ENCODE data around the gene RTEL1. TPM values are rescaled to one million over a fixed set of nuclear protein-coding genes. Genes with fewer than 3 reads are reported as not detected.

Gene RTEL1
- total and polyA plus RNA-seq, 3 donors from 2014 or later: 34.2 to 84.6 (median 56.8) TPM

DNA sequence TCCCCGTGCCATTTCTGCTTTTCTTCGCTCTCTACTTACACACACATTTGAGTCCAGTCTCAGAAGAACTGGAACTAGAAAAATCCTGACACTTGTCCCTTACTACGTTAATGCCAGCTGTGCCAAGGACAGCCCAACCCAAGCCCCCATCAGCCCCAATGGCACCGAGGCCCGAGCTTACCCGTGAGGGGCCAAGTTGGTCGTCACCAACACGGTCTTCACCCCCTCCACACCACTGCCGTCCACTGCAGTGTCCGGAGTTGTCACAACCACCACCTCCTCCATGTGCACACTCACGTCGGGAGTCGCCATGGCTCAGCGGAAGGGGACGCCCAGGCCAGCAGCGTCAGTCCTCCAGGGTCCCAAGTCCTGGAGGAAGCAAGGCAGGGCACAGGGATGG is 39.0 kb upstream of the RTEL1 start:
- DNase-seq: no peak
- H3K27ac ChIP-seq: no peak overlapping the region
- no peaks in the 10 kb centered on the region for H3K36me3 ChIP-seq (ENCODE audit: low read depth, missing control alignments)
- no peaks in the 10 kb centered on the region for H3K4me1 ChIP-seq
- intact Hi-C loops (cut with DNase I; ENCODE audit: low total_unique reads): no loop called here
- H3K4me3 ChIP-seq: no peak overlapping the region
- TF ChIP-seq CTCF (IDR thresholded peaks at IDR 0.05) (no peak), POLR2A (IDR thresholded peaks at IDR 0.05) (no peak)
- WGBS, 2 donors: 93 to 98% methylated on average over 12 to 16 of the region's 16 CpGs
- H3K27me3 ChIP-seq: no peaks in the 10 kb centered on the region
- no peaks in the 10 kb centered on the region for H3K9me3 ChIP-seq

GRCh38 chr20:63619505-63619904 is 38.6 kb upstream of the RTEL1 start:
- intact Hi-C loops (cut with DNase I; ENCODE audit: low total_unique reads): no loop called here
- Histone ChIP-seq H3K27ac (no peak overlapping the region), H3K4me1 (no peaks in the 10 kb centered on the region), H3K27me3 (no peaks in the 10 kb centered on the region), H3K4me3 (no peak overlapping the region), H3K36me3 (ENCODE audit: low read depth, missing control alignments) (no peaks in the 10 kb centered on the region), H3K9me3 (no peaks in the 10 kb centered on the region)
- no peak for TF ChIP-seq CTCF (IDR thresholded peaks at IDR 0.05)
- TF ChIP-seq POLR2A (IDR thresholded peaks at IDR 0.05): no peak
- WGBS, 2 donors: 76 to 83% methylated on average over 12 to 13 of the region's 13 CpGs
- no peak for DNase-seq

GRCh38 chr20:63620991-63621390 is 37.1 kb upstream of the RTEL1 start:
- no peaks in the 10 kb centered on the region for H3K36me3 ChIP-seq (ENCODE audit: low read depth, missing control alignments)
- H3K27me3 ChIP-seq: no peaks in the 10 kb centered on the region
- DNase-seq: no peak
- no peak overlapping the region for H3K4me3 ChIP-seq
- no peaks in the 10 kb centered on the region for H3K9me3 ChIP-seq
- WGBS, 2 donors: 80 to 87% methylated on average over 8 of the region's 8 CpGs
- no peak overlapping the region for H3K27ac ChIP-seq
- no peak for TF ChIP-seq CTCF (IDR thresholded peaks at IDR 0.05)
- no peak for TF ChIP-seq POLR2A (IDR thresholded peaks at IDR 0.05)
- H3K4me1 ChIP-seq: peaks cover 5% of the 10 kb centered on the region
- intact Hi-C loops (cut with DNase I; ENCODE audit: low total_unique reads): no loop called here

- Histone ChIP-seq H3K4me3 (no peak overlapping the region), H3K4me1 (peaks cover 5% of the 10 kb centered on the region), H3K36me3 (ENCODE audit: low read depth, missing control alignments) (no peaks in the 10 kb centered on the region), H3K9me3 (no peaks in the 10 kb centered on the region), H3K27me3 (no peaks in the 10 kb centered on the region), H3K27ac (peak overlapping the region in 1 of 2 donors; percentile 64)
- TF ChIP-seq CTCF (IDR thresholded peaks at IDR 0.05): no peak
- TF ChIP-seq POLR2A (IDR thresholded peaks at IDR 0.05): no peak
- DNase-seq: no peak
- intact Hi-C loops (cut with DNase I; ENCODE audit: low total_unique reads): no loop called here
- WGBS, 2 donors: 72 to 73% methylated on average over 4 of the region's 4 CpGs
These were observed 36.0 kb upstream of the RTEL1 start for GRCh38 chr20:63622096-63622495.

DNA sequence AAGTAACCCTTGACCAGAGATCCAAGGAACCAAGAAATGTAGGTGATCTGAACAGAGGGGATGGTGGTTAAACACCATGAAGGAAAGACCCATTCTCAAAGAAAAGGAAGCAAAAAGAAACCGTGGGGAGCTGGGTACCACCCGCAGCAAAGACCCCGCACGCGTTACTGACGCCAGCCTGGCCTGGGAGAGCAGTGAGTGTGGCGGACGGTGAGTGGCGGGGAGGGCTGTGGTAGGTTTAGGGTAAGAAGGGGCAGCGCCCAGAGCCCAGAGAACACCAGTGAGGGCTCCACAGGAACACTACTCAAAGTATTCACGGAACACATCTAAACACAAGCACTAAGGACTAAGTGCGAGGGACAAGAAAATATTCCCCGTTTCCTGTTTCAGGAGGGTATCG is 35.4 kb upstream of the RTEL1 start:
- Histone ChIP-seq H3K27me3 (no peaks in the 10 kb centered on the region), H3K9me3 (no peaks in the 10 kb centered on the region), H3K36me3 (ENCODE audit: low read depth, missing control alignments) (no peaks in the 10 kb centered on the region), H3K27ac (peak overlapping the region in 1 of 2 donors; percentile 64), H3K4me3 (no peak overlapping the region), H3K4me1 (peaks cover 6% of the 10 kb centered on the region)
- intact Hi-C loops (cut with DNase I; ENCODE audit: low total_unique reads): no loop called here
- 94 to 95% methylated on average over 14 of the region's 14 CpGs for WGBS, 2 donors
- no peak for DNase-seq
- TF ChIP-seq CTCF (IDR thresholded peaks at IDR 0.05) (no peak), POLR2A (IDR thresholded peaks at IDR 0.05) (no peak)

Measured in testis (tissue), 3 donors.